ENCODE results near the gene CDKN2D. TPM values are rescaled to one million over a fixed set of nuclear protein-coding genes. Genes with fewer than 3 reads are reported as not detected.
A peak's percentile ranks its signal among the peaks of the same experiment; 100 is the strongest.

CDKN2D gene
- total and polyA plus RNA-seq, 2 of the 13 experiments (the other 11 are each of a cell fraction or from before 2014, with no cell fraction given), result 5.4 to 8.6 TPM

GRCh38 chr19:10575011-10575716 lies 6.4 kb upstream of the CDKN2D start:
- H3K79me2 ChIP-seq (ENCODE audit: insufficient read depth, low read length), result peaks cover 9% of the 10 kb centered on the region
- H3K9me3 ChIP-seq (ENCODE audit: low read length), result no peaks in the 10 kb centered on the region
- DNase-seq (ENCODE audit: low spot score) (no peak), ATAC-seq (no peak), FAIRE-seq (no peak)
- H2AFZ ChIP-seq (ENCODE audit: low read length), result no peak overlapping the region
- H3K9ac ChIP-seq (ENCODE audit: insufficient read depth, low read depth, low read length), result no peak overlapping the region
- H4K20me1 ChIP-seq (ENCODE audit: insufficient read depth, low read length), result no peaks in the 10 kb centered on the region
- TF ChIP-seq KDM1A (CRISPR knock-in tag; IDR thresholded peaks at IDR 0.05) (0 out of 2 replicates have a peak, but pooled peaks have one; percentile 29), ZNF121 (CRISPR knock-in tag; IDR thresholded peaks at IDR 0.05) (peak; percentile 74), ZNF629 (CRISPR knock-in tag; conservative IDR thresholded peaks at IDR 0.05) (peak; percentile 95), CHD4 (IDR thresholded peaks at IDR 0.05; ENCODE audit: borderline replicate concordance, low read length) (peak; percentile 75; the same call in 1 of the 2 replicates), ONECUT2 (CRISPR knock-in tag; IDR thresholded peaks at IDR 0.05) (no peak), NFKB2 (CRISPR knock-in tag; IDR thresholded peaks at IDR 0.05; ENCODE audit: borderline replicate concordance) (0 out of 2 replicates have a peak, but pooled peaks have one; percentile 30), HIC2 (CRISPR knock-in tag; IDR thresholded peaks at IDR 0.05; ENCODE audit: low read depth) (no peak), ZBTB43 (CRISPR knock-in tag; conservative IDR thresholded peaks at IDR 0.05) (no peak), SRF (IDR thresholded peaks at IDR 0.05; ENCODE audit: low read depth, low read length) (no peak), ZMYM3 (CRISPR knock-in tag; IDR thresholded peaks at IDR 0.05) (peak; percentile 86), STAT5B (CRISPR knock-in tag; IDR thresholded peaks at IDR 0.05) (no peak), ADNP (CRISPR knock-in tag; IDR thresholded peaks at IDR 0.05) (peak; percentile 23; the same call in 1 of the 2 replicates)
- no peak overlapping the region for H3K27ac ChIP-seq (ENCODE audit: extremely low read length, insufficient read depth, low read length)
- WGBS (ENCODE audit: low lambda C conversion rate), result 97% methylated on average over 6 of the region's 6 CpGs
- ChIA-PET CTCF (ENCODE audit: low intra/inter-chr PET ratio, low total read pairs) (no interaction called here), POLR2A (no interaction called here)
- no peak overlapping the region; a peak in 1 of 6 replicates for H3K4me3 ChIP-seq (replicated peaks in 1 of 3; ENCODE audit: insufficient read depth in 1 of 3, low read depth in 2 of 3, low read length in 3 of 3)
- in situ Hi-C loops (cut with HindIII; ENCODE audit: extremely low pct_ligation_motif_present, low pct_unique_long_range_greater_than_20kb), result no loop called here
- peak overlapping the region; percentile 32; the same call in 1 of the 2 replicates for H3K4me2 ChIP-seq (ENCODE audit: low read depth, low read length)
- H3K36me3 ChIP-seq (replicated peaks in 1 of 2; ENCODE audit: control insufficient read depth in 1 of 2, insufficient read depth in 2 of 2, low read length in 2 of 2), result no peaks in the 10 kb centered on the region
- no peaks in the 10 kb centered on the region for H3K27me3 ChIP-seq (ENCODE audit: control insufficient read depth in 1 of 2, insufficient read depth in 2 of 2, low read length in 2 of 2)
- H3K4me1 ChIP-seq (ENCODE audit: insufficient read depth, low read length), result peaks cover 44% of the 10 kb centered on the region
- intact Hi-C loops (cut with micrococcal nuclease; ENCODE audit: unreplicated experiment), result no loop called here
- no TSS peak for BruUV-seq (replicated peaks)

Data from HepG2 (cell line).